ENCODE measurements around the gene NPBWR2.

DNA sequence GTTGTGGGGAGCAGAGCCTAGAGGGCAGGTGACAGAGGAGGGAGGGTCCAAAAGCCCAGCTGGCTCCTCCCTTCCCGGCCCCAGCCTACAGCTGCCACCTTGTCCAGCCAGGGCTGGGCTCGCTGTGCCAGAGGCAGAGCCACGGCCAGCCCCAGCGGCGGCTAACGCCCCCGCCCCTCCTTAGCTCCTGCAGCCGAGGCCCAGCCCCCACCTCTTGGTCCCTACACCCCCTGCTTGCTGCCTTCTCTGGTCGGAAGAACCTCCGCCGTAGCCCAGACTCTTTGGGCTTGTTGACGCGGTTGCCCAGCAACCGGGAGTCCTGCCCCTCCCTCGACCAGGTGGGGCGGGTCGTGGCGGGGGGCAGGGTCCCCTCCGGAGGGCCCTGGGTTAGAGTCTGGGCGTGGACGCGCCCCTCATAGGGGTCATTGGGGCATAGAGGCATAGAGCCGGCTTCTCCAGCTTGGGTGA lies 22.6 kb downstream of the NPBWR2 start:
- TF ChIP-seq, protein P1, sequence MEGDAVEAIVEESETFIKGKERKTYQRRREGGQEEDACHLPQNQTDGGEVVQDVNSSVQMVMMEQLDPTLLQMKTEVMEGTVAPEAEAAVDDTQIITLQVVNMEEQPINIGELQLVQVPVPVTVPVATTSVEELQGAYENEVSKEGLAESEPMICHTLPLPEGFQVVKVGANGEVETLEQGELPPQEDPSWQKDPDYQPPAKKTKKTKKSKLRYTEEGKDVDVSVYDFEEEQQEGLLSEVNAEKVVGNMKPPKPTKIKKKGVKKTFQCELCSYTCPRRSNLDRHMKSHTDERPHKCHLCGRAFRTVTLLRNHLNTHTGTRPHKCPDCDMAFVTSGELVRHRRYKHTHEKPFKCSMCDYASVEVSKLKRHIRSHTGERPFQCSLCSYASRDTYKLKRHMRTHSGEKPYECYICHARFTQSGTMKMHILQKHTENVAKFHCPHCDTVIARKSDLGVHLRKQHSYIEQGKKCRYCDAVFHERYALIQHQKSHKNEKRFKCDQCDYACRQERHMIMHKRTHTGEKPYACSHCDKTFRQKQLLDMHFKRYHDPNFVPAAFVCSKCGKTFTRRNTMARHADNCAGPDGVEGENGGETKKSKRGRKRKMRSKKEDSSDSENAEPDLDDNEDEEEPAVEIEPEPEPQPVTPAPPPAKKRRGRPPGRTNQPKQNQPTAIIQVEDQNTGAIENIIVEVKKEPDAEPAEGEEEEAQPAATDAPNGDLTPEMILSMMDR (conservative IDR thresholded peaks at IDR 0.05): no peak
- TF ChIP-seq ZFX (IDR thresholded peaks at IDR 0.05): no peak
